Glutamatergic neuron (in vitro differentiated cells): Measurements from ENCODE around the gene PSMD5. TPM values are rescaled to one million over a fixed set of nuclear protein-coding genes. Genes with fewer than 3 reads are reported as not detected.

ENCODE experiments used
- DNase-seq: peaks from one replicate; pipeline ENCODE4 v3.0.0; 2022
- H3K27ac Mint-ChIP-seq: one replicate; pipeline ENCODE4 v1.8.0; 2020; ENCODE audit warnings: mild to moderate bottlenecking, mixed read lengths, inconsistent platforms; ENCODE audit not compliant: unreplicated experiment
- H3K27me3 Mint-ChIP-seq: one replicate; pipeline ENCODE4 v1.8.0; 2020; ENCODE audit warnings: mild to moderate bottlenecking, moderate library complexity, mixed read lengths, inconsistent platforms; ENCODE audit not compliant: unreplicated experiment
- H3K36me3 Mint-ChIP-seq: one replicate; pipeline ENCODE4 v1.8.0; 2020; ENCODE audit warnings: mild to moderate bottlenecking, mixed read lengths, inconsistent platforms; ENCODE audit not compliant: unreplicated experiment
- H3K4me1 Mint-ChIP-seq: one replicate; pipeline ENCODE4 v1.8.0; 2020; ENCODE audit warnings: mild to moderate bottlenecking, low read depth, mixed read lengths, inconsistent platforms; ENCODE audit not compliant: unreplicated experiment
- H3K4me3 Mint-ChIP-seq: one replicate; pipeline ENCODE4 v1.8.0; 2020; ENCODE audit warnings: mild to moderate bottlenecking, mixed read lengths, inconsistent platforms; ENCODE audit not compliant: unreplicated experiment
- H3K9me3 Mint-ChIP-seq: one replicate; pipeline ENCODE4 v1.8.0; 2020; ENCODE audit warnings: mild to moderate bottlenecking, moderate library complexity, mixed read lengths, inconsistent platforms; ENCODE audit not compliant: unreplicated experiment
- total RNA-seq: library from RNA; stranded (reverse); fragmentation: NEBNext Ultra II Directional; extraction: Animal tissue kit (Norgen Biotek cat#: 25700); gene quantifications from one replicate; pipeline ENCODE4 v1.2.1, GENCODE V29; 2021; ENCODE audit not compliant: unreplicated experiment
- TF ChIP-seq, protein P1 (sequence below): fragments of 200-600 bp; sonication (generic); IDR thresholded peaks from one replicate; pipeline ENCODE4 v1.5.0; 2021; ENCODE audit not compliant: partially characterized antibody, unreplicated experiment

PSMD5 gene
- total RNA-seq, 1 donor from 2014 or later: 48.5 TPM

DNA sequence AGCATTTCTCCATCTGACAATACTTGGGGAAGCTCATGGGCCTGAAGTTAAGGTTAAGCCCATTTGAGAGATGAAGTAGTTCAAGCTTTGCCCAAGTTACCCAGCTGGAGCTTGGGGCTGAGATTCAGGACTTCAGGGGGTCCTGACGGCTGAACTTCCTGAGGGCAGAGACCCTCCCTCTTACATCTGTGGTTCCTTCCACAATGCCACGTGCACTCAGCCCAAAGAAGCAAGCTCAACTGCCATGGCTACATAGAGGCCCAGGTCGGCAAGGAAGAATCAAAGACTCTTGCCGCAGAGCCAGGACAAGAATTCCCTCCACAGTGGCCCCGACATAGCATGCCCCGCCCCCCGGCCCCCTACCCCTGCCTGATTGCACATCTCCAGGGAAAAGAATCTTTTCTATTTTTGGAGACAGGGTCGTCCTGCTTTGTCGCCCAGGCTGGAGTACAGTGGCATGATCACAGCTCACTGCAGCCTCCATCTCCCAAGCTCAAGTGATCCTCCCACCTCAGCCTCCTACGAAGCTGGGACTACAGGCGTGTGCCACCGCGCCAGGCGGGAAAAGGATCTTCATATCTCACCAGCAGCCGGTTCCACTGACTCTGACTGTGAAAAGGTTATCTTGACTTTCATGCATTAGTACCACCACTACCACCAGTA, 25.1 kb upstream of the PSMD5 start:
- Mint-ChIP-seq H3K36me3 (no peaks in the 10 kb centered on the region), H3K27ac (peak overlapping the region; percentile 41), H3K27me3 (peaks cover 2% of the 10 kb centered on the region), H3K4me3 (peak overlapping the region; percentile 63), H3K4me1 (peaks cover 6% of the 10 kb centered on the region), H3K9me3 (peaks cover 3% of the 10 kb centered on the region)
- TF ChIP-seq, protein P1, sequence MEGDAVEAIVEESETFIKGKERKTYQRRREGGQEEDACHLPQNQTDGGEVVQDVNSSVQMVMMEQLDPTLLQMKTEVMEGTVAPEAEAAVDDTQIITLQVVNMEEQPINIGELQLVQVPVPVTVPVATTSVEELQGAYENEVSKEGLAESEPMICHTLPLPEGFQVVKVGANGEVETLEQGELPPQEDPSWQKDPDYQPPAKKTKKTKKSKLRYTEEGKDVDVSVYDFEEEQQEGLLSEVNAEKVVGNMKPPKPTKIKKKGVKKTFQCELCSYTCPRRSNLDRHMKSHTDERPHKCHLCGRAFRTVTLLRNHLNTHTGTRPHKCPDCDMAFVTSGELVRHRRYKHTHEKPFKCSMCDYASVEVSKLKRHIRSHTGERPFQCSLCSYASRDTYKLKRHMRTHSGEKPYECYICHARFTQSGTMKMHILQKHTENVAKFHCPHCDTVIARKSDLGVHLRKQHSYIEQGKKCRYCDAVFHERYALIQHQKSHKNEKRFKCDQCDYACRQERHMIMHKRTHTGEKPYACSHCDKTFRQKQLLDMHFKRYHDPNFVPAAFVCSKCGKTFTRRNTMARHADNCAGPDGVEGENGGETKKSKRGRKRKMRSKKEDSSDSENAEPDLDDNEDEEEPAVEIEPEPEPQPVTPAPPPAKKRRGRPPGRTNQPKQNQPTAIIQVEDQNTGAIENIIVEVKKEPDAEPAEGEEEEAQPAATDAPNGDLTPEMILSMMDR: no peak
- DNase-seq: no peak

DNA sequence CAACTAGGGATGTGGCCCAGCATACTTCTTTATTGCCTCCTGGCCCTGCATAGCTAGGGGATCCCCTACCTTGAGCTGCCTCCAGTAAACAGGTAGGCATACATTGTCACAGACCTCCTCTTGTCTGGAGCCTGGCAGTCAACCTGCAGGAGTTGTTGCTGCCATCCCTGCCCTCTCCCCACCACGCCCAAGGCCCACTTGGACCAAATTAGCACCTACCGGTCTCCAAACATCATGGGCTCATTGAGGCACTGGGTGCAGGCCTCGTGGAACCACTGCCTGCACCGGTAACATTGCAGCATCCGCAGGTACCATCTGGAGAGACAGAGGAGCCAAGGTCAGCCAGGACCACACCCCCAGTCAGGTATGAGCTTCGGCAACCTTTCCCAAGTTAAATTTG, 23.9 kb upstream of the PSMD5 start:
- peaks cover 3% of the 10 kb centered on the region for H3K27me3 Mint-ChIP-seq
- no peak overlapping the region for H3K4me3 Mint-ChIP-seq
- no peaks in the 10 kb centered on the region for H3K36me3 Mint-ChIP-seq
- DNase-seq: no peak
- TF ChIP-seq, protein P1: no peak
- no peak overlapping the region for H3K27ac Mint-ChIP-seq
- H3K4me1 Mint-ChIP-seq: peaks cover 6% of the 10 kb centered on the region
- peaks cover 3% of the 10 kb centered on the region for H3K9me3 Mint-ChIP-seq

DNA sequence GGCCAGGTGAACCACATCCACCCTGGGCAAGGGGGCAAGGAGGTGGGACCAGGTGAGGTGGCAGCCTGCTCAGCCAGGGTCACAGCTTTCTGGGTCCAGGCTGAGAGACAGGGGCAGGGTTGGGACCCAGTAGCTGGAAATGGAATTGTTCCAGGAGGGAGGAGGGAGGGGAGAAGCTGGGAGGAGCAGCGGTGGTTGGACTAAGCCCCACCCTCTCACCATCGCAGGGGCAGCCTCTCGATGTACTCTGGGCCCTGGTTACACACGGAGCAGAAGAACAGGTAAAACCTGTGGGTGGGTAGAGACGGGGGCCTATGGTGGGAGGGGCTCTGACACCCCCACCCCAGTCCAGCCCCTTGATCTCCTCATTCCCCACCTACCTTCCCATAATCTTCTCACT, 23.1 kb upstream of the PSMD5 start:
- Mint-ChIP-seq H3K9me3 (peaks cover 3% of the 10 kb centered on the region), H3K27ac (no peak overlapping the region), H3K4me1 (peaks cover 6% of the 10 kb centered on the region), H3K36me3 (no peaks in the 10 kb centered on the region), H3K27me3 (peaks cover 5% of the 10 kb centered on the region), H3K4me3 (no peak overlapping the region)
- TF ChIP-seq, protein P1: no peak
- DNase-seq: no peak

DNA sequence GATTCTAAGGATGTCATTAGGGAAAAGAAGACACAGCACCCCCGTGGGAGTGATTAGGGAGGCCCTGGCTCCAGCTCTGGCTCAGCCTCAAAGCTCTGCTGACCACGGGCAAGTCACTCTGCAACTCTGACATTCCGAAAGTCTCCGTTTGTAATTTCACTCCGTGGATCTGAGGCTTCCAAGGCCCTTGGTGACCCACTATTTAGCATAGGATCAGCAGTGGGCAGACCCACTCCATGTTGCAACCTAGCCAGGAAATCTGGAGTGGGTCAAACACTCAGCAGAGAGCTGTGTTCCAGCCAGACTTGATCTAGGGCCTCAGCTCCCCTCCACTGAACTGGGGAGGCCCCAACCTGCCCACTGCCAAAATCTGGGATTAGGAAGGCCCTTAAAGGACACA, 22.5 kb upstream of the PSMD5 start:
- Mint-ChIP-seq H3K27ac (no peak overlapping the region), H3K27me3 (peaks cover 8% of the 10 kb centered on the region), H3K9me3 (peaks cover 3% of the 10 kb centered on the region), H3K4me1 (peaks cover 9% of the 10 kb centered on the region), H3K36me3 (no peaks in the 10 kb centered on the region), H3K4me3 (no peak overlapping the region)
- no peak for DNase-seq
- TF ChIP-seq, protein P1: no peak

DNA sequence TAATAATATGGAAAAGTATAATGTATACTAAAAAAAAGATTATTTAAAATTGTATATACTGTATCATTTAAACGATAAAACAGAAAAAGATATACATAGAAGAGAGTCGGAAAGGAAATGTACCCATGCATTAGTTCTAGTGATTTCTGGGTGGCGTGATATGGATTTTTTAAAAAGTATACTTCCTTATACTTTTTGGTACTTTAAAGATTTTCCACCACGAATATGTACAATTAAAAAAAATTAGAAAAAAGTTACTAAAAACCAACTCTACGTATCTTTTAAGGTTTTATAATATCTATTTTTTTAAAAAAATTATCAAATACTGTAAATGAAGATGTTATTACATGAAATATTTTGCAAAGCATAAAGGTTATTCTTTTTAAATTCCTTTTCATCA, 22.0 kb upstream of the PSMD5 start:
- H3K9me3 Mint-ChIP-seq: peaks cover 3% of the 10 kb centered on the region
- H3K4me1 Mint-ChIP-seq: peaks cover 9% of the 10 kb centered on the region
- TF ChIP-seq, protein P1: no peak
- no peaks in the 10 kb centered on the region for H3K36me3 Mint-ChIP-seq
- no peak overlapping the region for H3K27ac Mint-ChIP-seq
- no peak overlapping the region for H3K4me3 Mint-ChIP-seq
- peaks cover 8% of the 10 kb centered on the region for H3K27me3 Mint-ChIP-seq
- DNase-seq: no peak
